Body of pancreas (tissue), 4 donors: ENCODE measurements around the gene IFT74.

ENCODE experiments used
- POLR2A ChIP-seq, 3 donors: fragments of 450-650 bp; IDR thresholded peaks; one replicate each; pipeline ENCODE4 v1.6.1; 2016; ENCODE audit warnings: antibody characterized with exemption in 3 of 3, mild to moderate bottlenecking in 2 of 3
- TF ChIP-seq, protein P1 (sequence below), 7 experiments: fragments of 450-650 bp in 4 of 7; fragments of 200-600 bp in 3 of 7; sonication (generic) in 3 of 7; IDR thresholded peaks; one replicate each; pipeline ENCODE4 v1.5.1; 2016 to 2019; ENCODE audit warnings: antibody characterized with exemption in 7 of 7

DNA sequence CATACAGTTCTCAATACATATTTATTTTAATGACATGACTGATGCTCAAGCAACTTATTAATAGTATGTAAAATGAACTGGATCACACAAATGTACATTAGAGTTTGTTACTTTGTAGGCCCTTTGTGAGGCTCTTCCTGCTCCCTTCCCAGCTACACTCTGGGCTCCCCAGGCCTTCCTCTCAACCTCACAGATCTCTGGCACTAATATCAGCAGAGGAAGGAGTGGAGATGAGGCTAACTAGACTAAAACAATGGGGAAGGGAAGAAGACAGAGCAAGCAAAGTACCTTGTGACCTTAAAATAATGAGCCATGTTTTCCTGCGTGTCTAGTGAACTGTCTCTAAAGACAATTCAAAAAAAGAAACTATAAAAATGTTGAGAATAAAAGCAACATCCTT, 122.5 kb downstream of the IFT74 start:
- TF ChIP-seq POLR2A (IDR thresholded peaks at IDR 0.05), result no peak
- TF ChIP-seq, protein P1, sequence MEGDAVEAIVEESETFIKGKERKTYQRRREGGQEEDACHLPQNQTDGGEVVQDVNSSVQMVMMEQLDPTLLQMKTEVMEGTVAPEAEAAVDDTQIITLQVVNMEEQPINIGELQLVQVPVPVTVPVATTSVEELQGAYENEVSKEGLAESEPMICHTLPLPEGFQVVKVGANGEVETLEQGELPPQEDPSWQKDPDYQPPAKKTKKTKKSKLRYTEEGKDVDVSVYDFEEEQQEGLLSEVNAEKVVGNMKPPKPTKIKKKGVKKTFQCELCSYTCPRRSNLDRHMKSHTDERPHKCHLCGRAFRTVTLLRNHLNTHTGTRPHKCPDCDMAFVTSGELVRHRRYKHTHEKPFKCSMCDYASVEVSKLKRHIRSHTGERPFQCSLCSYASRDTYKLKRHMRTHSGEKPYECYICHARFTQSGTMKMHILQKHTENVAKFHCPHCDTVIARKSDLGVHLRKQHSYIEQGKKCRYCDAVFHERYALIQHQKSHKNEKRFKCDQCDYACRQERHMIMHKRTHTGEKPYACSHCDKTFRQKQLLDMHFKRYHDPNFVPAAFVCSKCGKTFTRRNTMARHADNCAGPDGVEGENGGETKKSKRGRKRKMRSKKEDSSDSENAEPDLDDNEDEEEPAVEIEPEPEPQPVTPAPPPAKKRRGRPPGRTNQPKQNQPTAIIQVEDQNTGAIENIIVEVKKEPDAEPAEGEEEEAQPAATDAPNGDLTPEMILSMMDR (IDR thresholded peaks at IDR 0.05), result no peak
